Adrenal gland (tissue), 5 donors: ENCODE results near the gene CRYBG1.

Experiments used
- POLR2A ChIP-seq, 2 donors: fragments of 450-650 bp; IDR thresholded peaks; one replicate each; pipeline ENCODE4 v1.6.1; 2017; ENCODE audit warnings: antibody characterized with exemption in 2 of 2, mild to moderate bottlenecking in 2 of 2, moderate library complexity in 1 of 2
- TF ChIP-seq, protein P1 (sequence below), 6 experiments: fragments of 450-650 bp in 4 of 6; fragments of 200-600 bp in 2 of 6; sonication (generic) in 1 of 6; IDR thresholded peaks; 1 replicate in 5 of 6; 2 replicates in 1 of 6; pipeline versions ENCODE4 v1.5.1 to v1.8.0; 2016 to 2021; ENCODE audit warnings: antibody characterized with exemption in 6 of 6, mild to moderate bottlenecking in 2 of 6, moderate library complexity in 1 of 6
- donor health status: DM: no; HTN: no; CAD: no.

DNA sequence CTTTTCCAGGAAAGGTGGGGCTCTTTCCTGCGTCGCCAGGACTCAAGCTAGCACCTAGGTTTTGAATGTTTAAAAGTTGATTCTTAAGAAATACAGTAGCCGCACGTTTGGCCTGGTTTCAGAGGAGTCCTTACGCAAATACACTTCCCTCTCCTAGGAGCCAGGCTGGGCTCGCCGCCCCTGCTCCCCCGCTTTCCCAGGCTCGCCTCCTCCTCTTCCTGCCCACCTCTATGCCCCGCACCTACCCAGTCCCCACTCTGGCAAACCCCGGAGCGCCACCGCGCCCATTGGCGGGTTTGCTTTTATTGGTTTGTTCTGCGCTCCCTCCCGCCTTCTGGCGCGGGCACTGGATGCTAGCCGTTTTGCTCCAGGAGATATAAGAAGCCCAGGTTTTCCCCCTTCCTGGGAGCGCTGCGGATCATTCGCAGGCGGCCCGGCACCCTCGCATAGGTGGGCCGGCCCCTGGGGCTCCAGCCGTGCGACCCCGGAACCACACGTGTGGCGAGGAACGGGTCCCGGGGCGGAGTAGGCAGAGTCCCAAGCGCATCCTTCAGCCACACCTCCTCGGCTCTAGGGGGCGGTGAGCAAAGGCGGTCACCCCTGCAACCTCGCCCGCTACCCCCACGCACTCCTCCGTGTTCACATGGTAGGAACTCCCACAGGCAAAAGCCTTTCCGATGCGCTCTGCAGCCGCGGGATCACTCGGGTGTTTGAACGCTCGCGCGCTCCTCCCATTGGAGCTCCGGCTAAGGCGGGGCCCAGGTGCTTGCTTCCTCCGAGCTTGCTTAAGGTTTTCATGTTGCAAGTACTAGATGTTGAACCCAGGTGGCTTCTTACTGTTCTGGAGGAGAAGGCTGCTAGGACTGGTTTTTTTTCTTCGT, 149.8 kb downstream of the CRYBG1 start:
- TF ChIP-seq, protein P1, sequence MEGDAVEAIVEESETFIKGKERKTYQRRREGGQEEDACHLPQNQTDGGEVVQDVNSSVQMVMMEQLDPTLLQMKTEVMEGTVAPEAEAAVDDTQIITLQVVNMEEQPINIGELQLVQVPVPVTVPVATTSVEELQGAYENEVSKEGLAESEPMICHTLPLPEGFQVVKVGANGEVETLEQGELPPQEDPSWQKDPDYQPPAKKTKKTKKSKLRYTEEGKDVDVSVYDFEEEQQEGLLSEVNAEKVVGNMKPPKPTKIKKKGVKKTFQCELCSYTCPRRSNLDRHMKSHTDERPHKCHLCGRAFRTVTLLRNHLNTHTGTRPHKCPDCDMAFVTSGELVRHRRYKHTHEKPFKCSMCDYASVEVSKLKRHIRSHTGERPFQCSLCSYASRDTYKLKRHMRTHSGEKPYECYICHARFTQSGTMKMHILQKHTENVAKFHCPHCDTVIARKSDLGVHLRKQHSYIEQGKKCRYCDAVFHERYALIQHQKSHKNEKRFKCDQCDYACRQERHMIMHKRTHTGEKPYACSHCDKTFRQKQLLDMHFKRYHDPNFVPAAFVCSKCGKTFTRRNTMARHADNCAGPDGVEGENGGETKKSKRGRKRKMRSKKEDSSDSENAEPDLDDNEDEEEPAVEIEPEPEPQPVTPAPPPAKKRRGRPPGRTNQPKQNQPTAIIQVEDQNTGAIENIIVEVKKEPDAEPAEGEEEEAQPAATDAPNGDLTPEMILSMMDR (IDR thresholded peaks at IDR 0.05), result no peak
- no peak for TF ChIP-seq POLR2A (IDR thresholded peaks at IDR 0.05)
